IMR-90 (cell line): ENCODE data around the gene EXT2.

ENCODE experiments used
- CEBPB ChIP-seq: IDR thresholded peaks from 2 replicates; pipeline ENCODE4 v1.6.1; 2012; ENCODE audit warnings: low read depth, low read length, improper control_type of control experiment
- CHD1 ChIP-seq: IDR thresholded peaks from 2 replicates; pipeline ENCODE4 v1.6.1; 2012; ENCODE audit warnings: low read depth, low read length, improper control_type of control experiment
- ELK1 ChIP-seq: fragments of 150-350 bp; IDR thresholded peaks from 2 replicates; pipeline ENCODE4 v1.6.1; 2016; ENCODE audit warnings: low read depth, mild to moderate bottlenecking, low read length, moderate library complexity, borderline replicate concordance
- MAZ ChIP-seq: IDR thresholded peaks from 2 replicates; pipeline ENCODE4 v1.6.1; 2012; ENCODE audit warnings: low read depth, mild to moderate bottlenecking, low read length, improper control_type of control experiment, moderate library complexity, borderline replicate concordance
- MXI1 ChIP-seq: IDR thresholded peaks from 2 replicates; pipeline ENCODE4 v1.6.1; 2012; ENCODE audit warnings: low read depth, mild to moderate bottlenecking, low read length, moderate library complexity, borderline replicate concordance
- POLR2A ChIP-seq: IDR thresholded peaks from 2 replicates; pipeline ENCODE4 v1.6.1; 2012; ENCODE audit warnings: mild to moderate bottlenecking, low read depth, low read length
- RAD21 ChIP-seq: IDR thresholded peaks from 2 replicates; pipeline ENCODE4 v1.6.1; 2012; ENCODE audit warnings: low read length, improper control_type of control experiment
- RFX5 ChIP-seq: IDR thresholded peaks from 2 replicates; pipeline ENCODE4 v1.8.0; 2012; ENCODE audit warnings: low read depth, mild to moderate bottlenecking, low read length, moderate library complexity
- SMC3 ChIP-seq: fragments of 150-350 bp; IDR thresholded peaks from 2 replicates; pipeline ENCODE4 v1.6.1; 2016; ENCODE audit warnings: low read depth, mild to moderate bottlenecking, antibody characterized with exemption, low read length, moderate library complexity
- TF ChIP-seq, protein P1 (sequence below): conservative IDR thresholded peaks from 2 replicates; pipeline ENCODE4 v1.5.1; 2012; ENCODE audit warnings: mild to moderate bottlenecking, low read depth, low read length, improper control_type of control experiment
- TF ChIP-seq, protein P2 (sequence below): fragments of 150-350 bp; IDR thresholded peaks from 2 replicates; pipeline ENCODE4 v1.6.1; 2017; ENCODE audit warnings: mild to moderate bottlenecking, antibody characterized with exemption, low read length, low read depth

DNA sequence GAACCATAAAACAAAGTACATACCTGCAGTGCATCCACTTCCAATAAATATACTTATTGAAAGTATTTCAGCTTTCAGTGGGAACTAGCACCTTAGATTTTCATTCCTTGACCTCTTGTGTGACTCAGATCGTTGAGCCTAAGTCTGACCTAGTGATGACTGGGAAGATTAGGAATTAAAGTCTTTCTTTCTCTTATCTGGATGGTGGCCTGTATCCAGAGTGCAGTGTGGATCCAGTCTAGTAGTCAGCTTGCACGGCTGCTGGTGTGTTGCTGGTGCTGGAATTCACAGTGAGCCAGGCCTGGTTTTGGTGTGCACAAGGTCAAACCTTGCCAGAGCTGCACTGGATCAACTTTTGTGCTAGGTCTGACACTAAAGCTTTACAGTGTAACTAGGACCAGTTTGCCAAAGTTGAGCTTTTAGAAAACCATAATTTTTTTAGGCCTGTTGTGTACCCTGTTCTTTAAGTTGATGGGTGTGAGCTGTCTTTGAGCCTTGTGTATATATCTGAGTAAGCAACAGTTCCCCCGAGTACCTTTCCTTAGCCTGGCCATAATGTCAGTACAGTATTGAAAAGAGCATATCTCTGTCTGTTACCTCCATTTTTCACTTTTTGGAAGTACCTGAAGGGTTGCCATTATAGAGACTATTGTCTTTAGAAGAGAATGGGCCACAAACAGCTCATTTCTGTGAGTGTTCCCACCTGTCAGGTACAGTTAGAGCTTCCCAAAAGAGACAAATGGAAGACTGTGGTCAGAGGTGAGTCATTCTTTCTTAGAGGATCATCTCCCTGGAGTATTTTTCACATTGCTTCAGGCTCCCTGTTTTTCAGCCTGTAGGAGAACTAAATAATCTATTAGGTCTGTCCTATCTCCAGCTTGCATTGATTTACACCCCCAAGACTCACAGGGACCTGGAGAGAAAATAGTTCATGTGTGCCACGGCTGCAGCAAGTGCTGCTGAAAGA is 124.6 kb downstream of the EXT2 start:
- TF ChIP-seq POLR2A (no peak), SMC3 (no peak), MXI1 (no peak), CHD1 (no peak), RAD21 (no peak), RFX5 (no peak), MAZ (no peak), CEBPB (no peak), ELK1 (no peak)
- TF ChIP-seq, protein P1, sequence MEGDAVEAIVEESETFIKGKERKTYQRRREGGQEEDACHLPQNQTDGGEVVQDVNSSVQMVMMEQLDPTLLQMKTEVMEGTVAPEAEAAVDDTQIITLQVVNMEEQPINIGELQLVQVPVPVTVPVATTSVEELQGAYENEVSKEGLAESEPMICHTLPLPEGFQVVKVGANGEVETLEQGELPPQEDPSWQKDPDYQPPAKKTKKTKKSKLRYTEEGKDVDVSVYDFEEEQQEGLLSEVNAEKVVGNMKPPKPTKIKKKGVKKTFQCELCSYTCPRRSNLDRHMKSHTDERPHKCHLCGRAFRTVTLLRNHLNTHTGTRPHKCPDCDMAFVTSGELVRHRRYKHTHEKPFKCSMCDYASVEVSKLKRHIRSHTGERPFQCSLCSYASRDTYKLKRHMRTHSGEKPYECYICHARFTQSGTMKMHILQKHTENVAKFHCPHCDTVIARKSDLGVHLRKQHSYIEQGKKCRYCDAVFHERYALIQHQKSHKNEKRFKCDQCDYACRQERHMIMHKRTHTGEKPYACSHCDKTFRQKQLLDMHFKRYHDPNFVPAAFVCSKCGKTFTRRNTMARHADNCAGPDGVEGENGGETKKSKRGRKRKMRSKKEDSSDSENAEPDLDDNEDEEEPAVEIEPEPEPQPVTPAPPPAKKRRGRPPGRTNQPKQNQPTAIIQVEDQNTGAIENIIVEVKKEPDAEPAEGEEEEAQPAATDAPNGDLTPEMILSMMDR, result no peak
- TF ChIP-seq, protein P2, sequence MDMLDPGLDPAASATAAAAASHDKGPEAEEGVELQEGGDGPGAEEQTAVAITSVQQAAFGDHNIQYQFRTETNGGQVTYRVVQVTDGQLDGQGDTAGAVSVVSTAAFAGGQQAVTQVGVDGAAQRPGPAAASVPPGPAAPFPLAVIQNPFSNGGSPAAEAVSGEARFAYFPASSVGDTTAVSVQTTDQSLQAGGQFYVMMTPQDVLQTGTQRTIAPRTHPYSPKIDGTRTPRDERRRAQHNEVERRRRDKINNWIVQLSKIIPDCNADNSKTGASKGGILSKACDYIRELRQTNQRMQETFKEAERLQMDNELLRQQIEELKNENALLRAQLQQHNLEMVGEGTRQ, result no peak
